Measurements from ENCODE around the gene PDE10A.

PDE10A gene

DNA sequence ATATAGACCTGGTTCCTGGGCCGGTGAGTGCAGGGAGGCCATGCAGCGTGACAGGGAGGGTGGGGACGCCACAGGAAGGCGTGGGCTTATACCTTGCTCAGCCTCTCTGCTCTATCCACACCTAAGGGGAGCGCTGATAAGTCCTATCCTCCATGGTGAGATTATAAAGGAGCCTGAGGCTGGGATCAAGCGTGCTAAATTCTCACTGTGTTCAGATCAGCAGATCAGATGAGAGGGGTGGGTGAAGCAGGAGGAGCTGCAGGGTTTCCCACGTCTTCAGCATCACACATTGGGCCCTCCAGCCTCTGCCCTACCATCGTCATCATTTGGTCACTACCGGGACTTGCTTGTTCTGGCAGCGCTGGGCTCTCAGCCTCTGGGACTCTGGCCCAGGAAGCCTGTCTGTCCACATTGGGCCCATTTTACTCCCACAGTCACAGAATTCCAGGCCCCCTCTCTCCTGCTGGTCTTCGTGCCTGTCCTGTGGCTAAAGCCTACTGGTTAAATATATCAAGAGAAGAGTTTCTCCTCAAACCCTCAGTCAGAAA is 29.1 kb upstream of the PDE10A start:
- TF ChIP-seq, protein P1, sequence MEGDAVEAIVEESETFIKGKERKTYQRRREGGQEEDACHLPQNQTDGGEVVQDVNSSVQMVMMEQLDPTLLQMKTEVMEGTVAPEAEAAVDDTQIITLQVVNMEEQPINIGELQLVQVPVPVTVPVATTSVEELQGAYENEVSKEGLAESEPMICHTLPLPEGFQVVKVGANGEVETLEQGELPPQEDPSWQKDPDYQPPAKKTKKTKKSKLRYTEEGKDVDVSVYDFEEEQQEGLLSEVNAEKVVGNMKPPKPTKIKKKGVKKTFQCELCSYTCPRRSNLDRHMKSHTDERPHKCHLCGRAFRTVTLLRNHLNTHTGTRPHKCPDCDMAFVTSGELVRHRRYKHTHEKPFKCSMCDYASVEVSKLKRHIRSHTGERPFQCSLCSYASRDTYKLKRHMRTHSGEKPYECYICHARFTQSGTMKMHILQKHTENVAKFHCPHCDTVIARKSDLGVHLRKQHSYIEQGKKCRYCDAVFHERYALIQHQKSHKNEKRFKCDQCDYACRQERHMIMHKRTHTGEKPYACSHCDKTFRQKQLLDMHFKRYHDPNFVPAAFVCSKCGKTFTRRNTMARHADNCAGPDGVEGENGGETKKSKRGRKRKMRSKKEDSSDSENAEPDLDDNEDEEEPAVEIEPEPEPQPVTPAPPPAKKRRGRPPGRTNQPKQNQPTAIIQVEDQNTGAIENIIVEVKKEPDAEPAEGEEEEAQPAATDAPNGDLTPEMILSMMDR (IDR thresholded peaks at IDR 0.05; ENCODE audit: borderline replicate concordance, control extremely low read depth, extremely low read depth, insufficient read depth, missing control alignments), result no peak
- DNase-seq (ENCODE audit: low spot score), result no peak
- in situ Hi-C loops (cut with MboI; ENCODE audit: low sequenced_read_pairs, unreplicated experiment), result no loop called here

DNA sequence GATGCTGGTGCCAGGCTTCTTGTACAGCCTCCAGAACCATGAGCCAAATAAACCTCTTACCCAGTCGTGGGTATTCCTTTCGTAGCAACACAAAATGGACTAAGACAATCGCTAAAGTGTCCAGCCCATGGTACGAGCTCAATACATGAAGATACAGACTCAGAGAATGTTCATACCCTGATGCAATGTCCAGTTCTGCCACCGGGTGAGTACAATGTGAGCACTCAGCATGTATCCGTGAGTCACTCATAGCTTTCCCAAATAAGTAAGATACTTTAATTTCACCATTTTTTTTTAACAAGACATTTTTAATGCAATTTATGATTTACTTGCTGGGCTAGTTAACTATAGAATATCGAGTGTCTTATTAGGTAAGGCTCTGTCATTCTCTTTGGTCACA is 26.7 kb upstream of the PDE10A start:
- DNase-seq (ENCODE audit: low spot score), result no peak
- in situ Hi-C loops (cut with MboI; ENCODE audit: low sequenced_read_pairs, unreplicated experiment), result no loop called here
- TF ChIP-seq, protein P1 (IDR thresholded peaks at IDR 0.05; ENCODE audit: borderline replicate concordance, control extremely low read depth, extremely low read depth, insufficient read depth, missing control alignments), result no peak

DNA sequence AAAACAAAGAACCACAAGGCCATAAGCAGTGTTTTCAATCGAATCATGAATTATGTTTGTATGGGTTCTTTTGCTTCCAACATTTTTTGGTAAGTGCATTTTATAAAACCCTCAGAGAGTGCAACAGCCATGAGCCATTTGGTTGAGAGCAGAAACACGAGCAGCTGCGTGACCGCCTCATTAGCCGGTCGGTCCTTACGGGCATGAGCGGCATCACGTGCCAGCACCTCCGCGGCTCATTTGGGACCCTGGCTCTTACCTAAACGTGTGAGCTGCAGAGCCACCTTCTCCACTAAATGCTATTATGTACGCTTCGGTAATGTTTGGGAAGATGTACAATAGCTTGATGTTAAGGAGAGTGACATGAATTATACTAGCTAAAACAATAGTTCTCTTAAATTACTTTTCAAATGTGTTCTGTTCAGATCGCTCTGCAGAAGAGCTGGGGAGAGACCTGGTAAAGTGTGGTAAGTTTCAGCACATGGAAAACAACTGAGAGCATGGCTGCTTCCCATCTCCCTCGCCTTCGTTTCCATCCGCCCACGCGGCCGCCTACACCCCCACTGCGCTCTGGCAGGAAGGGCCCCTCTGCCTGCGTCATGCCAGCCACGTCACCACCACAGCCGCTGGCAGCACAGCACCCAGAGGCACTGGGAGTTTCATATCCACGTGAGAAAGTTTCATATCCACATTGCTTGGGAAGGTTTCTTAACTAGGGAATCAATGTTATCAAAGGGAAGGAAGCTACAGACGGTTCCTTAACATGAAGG is 23.7 kb upstream of the PDE10A start:
- DNase-seq (ENCODE audit: low spot score), result no peak
- TF ChIP-seq, protein P1 (IDR thresholded peaks at IDR 0.05; ENCODE audit: borderline replicate concordance, control extremely low read depth, extremely low read depth, insufficient read depth, missing control alignments), result no peak
- in situ Hi-C loops (cut with MboI; ENCODE audit: low sequenced_read_pairs, unreplicated experiment), result no loop called here

DNA sequence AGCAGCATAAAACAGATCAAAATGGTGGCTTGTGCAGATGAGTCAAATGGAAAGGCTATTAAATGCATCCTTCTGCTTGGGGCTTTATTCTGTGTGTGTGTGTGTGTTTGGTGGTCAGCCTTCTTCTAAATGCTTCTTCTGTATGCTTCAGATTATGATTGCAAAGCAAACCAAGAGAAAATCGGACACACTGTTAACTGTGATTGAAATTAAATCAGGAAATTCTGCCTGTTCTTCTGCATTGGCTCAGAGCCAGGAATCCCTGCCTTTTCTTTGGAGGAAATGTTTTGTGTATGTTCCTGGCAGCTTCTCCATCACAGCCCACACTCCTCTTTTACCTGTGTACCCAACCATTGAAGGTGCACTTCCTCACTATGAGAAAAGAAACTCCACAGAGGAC is 22.3 kb upstream of the PDE10A start:
- TF ChIP-seq, protein P1 (IDR thresholded peaks at IDR 0.05; ENCODE audit: borderline replicate concordance, control extremely low read depth, extremely low read depth, insufficient read depth, missing control alignments), result no peak
- DNase-seq (ENCODE audit: low spot score), result no peak
- in situ Hi-C loops (cut with MboI; ENCODE audit: low sequenced_read_pairs, unreplicated experiment), result no loop called here

DNA sequence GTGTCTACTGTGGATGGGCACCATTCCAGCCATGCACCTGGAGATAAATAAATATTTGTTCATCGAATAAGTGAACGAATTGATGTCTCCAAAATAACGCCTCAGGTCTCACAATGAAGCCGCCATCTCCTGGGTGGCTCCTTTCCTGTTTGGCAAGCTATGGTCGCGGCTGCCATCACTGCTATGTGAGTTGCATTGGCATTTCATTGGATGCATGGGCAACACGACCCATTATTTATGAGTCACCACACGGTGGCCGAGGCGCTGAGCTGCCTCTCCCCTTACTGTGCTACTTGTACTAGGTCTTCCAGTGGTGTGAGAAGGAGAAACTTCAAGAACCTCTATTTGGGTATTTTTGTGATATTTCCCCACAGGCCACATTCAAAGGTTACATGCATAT is 21.3 kb upstream of the PDE10A start:
- DNase-seq (ENCODE audit: low spot score), result no peak
- TF ChIP-seq, protein P1 (IDR thresholded peaks at IDR 0.05; ENCODE audit: borderline replicate concordance, control extremely low read depth, extremely low read depth, insufficient read depth, missing control alignments), result no peak
- in situ Hi-C loops (cut with MboI; ENCODE audit: low sequenced_read_pairs, unreplicated experiment), result no loop called here

DNA sequence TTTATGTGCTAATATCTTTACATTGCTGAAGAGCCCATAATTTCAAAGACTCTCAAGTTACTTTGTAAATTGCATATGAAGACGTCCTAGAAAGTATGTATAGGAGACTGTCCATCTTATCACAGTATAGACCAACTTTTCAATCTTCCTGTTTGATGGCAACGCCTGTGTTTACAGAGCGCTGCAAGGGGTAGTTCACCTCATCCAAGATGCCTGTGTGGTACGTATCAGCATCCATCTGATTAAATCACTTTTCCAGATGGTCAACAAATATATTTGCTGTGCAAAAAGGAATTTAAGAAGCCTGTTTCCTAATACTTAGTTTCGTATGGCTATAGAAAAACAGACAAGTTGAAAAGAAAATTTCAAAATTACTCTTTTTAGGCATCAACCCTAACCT is 17.9 kb upstream of the PDE10A start:
- TF ChIP-seq, protein P1 (IDR thresholded peaks at IDR 0.05; ENCODE audit: borderline replicate concordance, control extremely low read depth, extremely low read depth, insufficient read depth, missing control alignments), result no peak
- DNase-seq (ENCODE audit: low spot score), result no peak
- in situ Hi-C loops (cut with MboI; ENCODE audit: low sequenced_read_pairs, unreplicated experiment), result no loop called here

All from GM13976 (cell line).